Measurements from ENCODE around the gene POU6F1.

POU6F1 gene

GRCh38 chr12:51160814-51161459, 56.9 kb downstream of the POU6F1 start:
- no peak overlapping the region for H3K9ac ChIP-seq (ENCODE audit: low read length)

GRCh38 chr12:51156245-51156765, 61.6 kb downstream of the POU6F1 start:
- H3K9ac ChIP-seq (ENCODE audit: low read length), result no peak overlapping the region

More at GRCh38 chr12:51160814-51161459, 56.9 kb downstream of the POU6F1 start:
- H3K27me3 ChIP-seq (ENCODE audit: insufficient read depth, low read length), result no peaks in the 10 kb centered on the region
- H3F3A ChIP-seq (ENCODE audit: insufficient read depth, low read length), result no peaks in the 10 kb centered on the region
- H2AFZ ChIP-seq (ENCODE audit: low read length), result no peak overlapping the region
- H3K9me3 ChIP-seq (ENCODE audit: low read length), result no peaks in the 10 kb centered on the region
- no peaks in the 10 kb centered on the region for H3K36me3 ChIP-seq (ENCODE audit: insufficient read depth, low read length)
- H3K4me1 ChIP-seq (ENCODE audit: insufficient read depth, low read length, severe bottlenecking), result no peaks in the 10 kb centered on the region
- no peak overlapping the region for H3K4me2 ChIP-seq (ENCODE audit: low read length)
- no peaks in the 10 kb centered on the region for H3K9me2 ChIP-seq (ENCODE audit: low read depth, low read length)
- no peak overlapping the region for H3K4me3 ChIP-seq (ENCODE audit: low read depth, low read length, poor library complexity, severe bottlenecking)
- no peak overlapping the region for H3K27ac ChIP-seq (ENCODE audit: low read depth, low read length, poor library complexity, severe bottlenecking)
- H3K79me2 ChIP-seq (ENCODE audit: insufficient read depth, low read length), result no peaks in the 10 kb centered on the region
- TF ChIP-seq EZH2 (IDR thresholded peaks at IDR 0.05; ENCODE audit: borderline replicate concordance, low read length), result no peak
- H4K20me1 ChIP-seq (ENCODE audit: insufficient read depth, low read length), result no peaks in the 10 kb centered on the region

GRCh38 chr12:51152953-51153352, 64.9 kb downstream of the POU6F1 start:
- no peak overlapping the region for H3K27ac ChIP-seq (ENCODE audit: low read depth, low read length, poor library complexity, severe bottlenecking)
- no peaks in the 10 kb centered on the region for H3F3A ChIP-seq (ENCODE audit: insufficient read depth, low read length)
- H3K27me3 ChIP-seq (ENCODE audit: insufficient read depth, low read length), result no peaks in the 10 kb centered on the region
- no peak overlapping the region for H3K4me2 ChIP-seq (ENCODE audit: low read length)
- H3K9me2 ChIP-seq (ENCODE audit: low read depth, low read length), result no peaks in the 10 kb centered on the region
- H4K20me1 ChIP-seq (ENCODE audit: insufficient read depth, low read length), result no peaks in the 10 kb centered on the region
- no peaks in the 10 kb centered on the region for H3K36me3 ChIP-seq (ENCODE audit: insufficient read depth, low read length)
- no peaks in the 10 kb centered on the region for H3K9me3 ChIP-seq (ENCODE audit: low read length)
- no peak overlapping the region for H2AFZ ChIP-seq (ENCODE audit: low read length)
- H3K4me1 ChIP-seq (ENCODE audit: insufficient read depth, low read length, severe bottlenecking), result no peaks in the 10 kb centered on the region
- no peaks in the 10 kb centered on the region for H3K79me2 ChIP-seq (ENCODE audit: insufficient read depth, low read length)
- no peak overlapping the region for H3K4me3 ChIP-seq (ENCODE audit: low read depth, low read length, poor library complexity, severe bottlenecking)
- TF ChIP-seq CTCF (IDR thresholded peaks at IDR 0.05; ENCODE audit: low read length) (no peak), EZH2 (IDR thresholded peaks at IDR 0.05; ENCODE audit: borderline replicate concordance, low read length) (no peak)
- no peak overlapping the region for H3K9ac ChIP-seq (ENCODE audit: low read length)

More at GRCh38 chr12:51156245-51156765, 61.6 kb downstream of the POU6F1 start:
- Histone ChIP-seq H4K20me1 (ENCODE audit: insufficient read depth, low read length) (no peaks in the 10 kb centered on the region), H3K36me3 (ENCODE audit: insufficient read depth, low read length) (no peaks in the 10 kb centered on the region), H3K27ac (ENCODE audit: low read depth, low read length, poor library complexity, severe bottlenecking) (no peak overlapping the region), H3K9me2 (ENCODE audit: low read depth, low read length) (no peaks in the 10 kb centered on the region), H3K79me2 (ENCODE audit: insufficient read depth, low read length) (no peaks in the 10 kb centered on the region), H3K4me1 (ENCODE audit: insufficient read depth, low read length, severe bottlenecking) (no peaks in the 10 kb centered on the region), H3K27me3 (ENCODE audit: insufficient read depth, low read length) (no peaks in the 10 kb centered on the region), H3K9me3 (ENCODE audit: low read length) (no peaks in the 10 kb centered on the region), H3F3A (ENCODE audit: insufficient read depth, low read length) (no peaks in the 10 kb centered on the region), H3K4me2 (ENCODE audit: low read length) (no peak overlapping the region), H3K4me3 (ENCODE audit: low read depth, low read length, poor library complexity, severe bottlenecking) (no peak overlapping the region), H2AFZ (ENCODE audit: low read length) (no peak overlapping the region)
- TF ChIP-seq EZH2 (IDR thresholded peaks at IDR 0.05; ENCODE audit: borderline replicate concordance, low read length), result no peak
- TF ChIP-seq CTCF (IDR thresholded peaks at IDR 0.05; ENCODE audit: low read length), result no peak

GRCh38 chr12:51150777-51151176, 67.1 kb downstream of the POU6F1 start:
- Histone ChIP-seq H3F3A (ENCODE audit: insufficient read depth, low read length) (no peaks in the 10 kb centered on the region), H3K9me2 (ENCODE audit: low read depth, low read length) (no peaks in the 10 kb centered on the region), H3K9ac (ENCODE audit: low read length) (no peak overlapping the region), H3K79me2 (ENCODE audit: insufficient read depth, low read length) (no peaks in the 10 kb centered on the region), H3K36me3 (ENCODE audit: insufficient read depth, low read length) (no peaks in the 10 kb centered on the region), H3K27ac (ENCODE audit: low read depth, low read length, poor library complexity, severe bottlenecking) (no peak overlapping the region), H4K20me1 (ENCODE audit: insufficient read depth, low read length) (no peaks in the 10 kb centered on the region), H3K4me2 (ENCODE audit: low read length) (no peak overlapping the region), H3K27me3 (ENCODE audit: insufficient read depth, low read length) (no peaks in the 10 kb centered on the region), H2AFZ (ENCODE audit: low read length) (no peak overlapping the region), H3K4me3 (ENCODE audit: low read depth, low read length, poor library complexity, severe bottlenecking) (no peak overlapping the region), H3K4me1 (ENCODE audit: insufficient read depth, low read length, severe bottlenecking) (no peaks in the 10 kb centered on the region), H3K9me3 (ENCODE audit: low read length) (no peaks in the 10 kb centered on the region)
- TF ChIP-seq CTCF (IDR thresholded peaks at IDR 0.05; ENCODE audit: low read length) (no peak), EZH2 (IDR thresholded peaks at IDR 0.05; ENCODE audit: borderline replicate concordance, low read length) (no peak)
